Measurements from ENCODE around the gene ATF3.

The ATF3 gene

DNA sequence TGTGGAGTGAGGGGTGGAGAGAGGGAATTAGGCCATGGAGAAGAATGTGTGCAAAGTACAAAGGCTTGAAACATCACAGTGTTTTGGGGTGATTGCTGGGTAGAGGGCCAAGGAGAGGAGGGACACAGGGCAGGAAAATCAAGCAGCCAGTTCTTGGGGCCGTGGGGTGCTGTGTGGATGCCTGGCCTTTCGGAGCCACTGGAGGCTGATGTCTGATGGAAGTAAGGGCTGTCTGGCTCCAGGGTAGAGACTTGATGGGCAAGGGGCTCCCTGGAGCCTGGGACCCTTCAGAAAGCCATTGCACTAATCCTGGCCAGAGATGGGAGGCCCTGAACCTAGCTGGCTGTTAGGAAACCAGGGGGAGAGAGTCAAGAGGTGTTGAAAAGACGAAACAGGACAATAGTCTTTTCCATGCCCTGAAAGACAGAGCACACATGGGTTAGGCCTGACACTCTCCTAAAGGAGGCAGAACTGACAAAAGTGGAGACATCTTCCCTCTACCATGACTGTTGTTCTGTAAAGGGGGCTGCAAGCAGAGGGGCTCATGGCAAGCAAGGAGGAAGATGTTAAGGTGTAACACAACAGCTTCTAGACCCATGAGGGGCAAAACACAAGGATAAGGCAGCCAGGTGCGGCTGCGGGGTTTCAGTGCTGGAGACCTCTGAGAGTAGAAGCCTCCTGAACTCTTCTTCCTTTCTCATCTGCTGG, 21.0 kb downstream of the ATF3 start:
- H3K27me3 ChIP-seq (ENCODE audit: insufficient read depth, low read length, poor library complexity, severe bottlenecking) = no peaks in the 10 kb centered on the region
- peak overlapping the region; percentile 47 for H2AFZ ChIP-seq (ENCODE audit: low read length)

DNA sequence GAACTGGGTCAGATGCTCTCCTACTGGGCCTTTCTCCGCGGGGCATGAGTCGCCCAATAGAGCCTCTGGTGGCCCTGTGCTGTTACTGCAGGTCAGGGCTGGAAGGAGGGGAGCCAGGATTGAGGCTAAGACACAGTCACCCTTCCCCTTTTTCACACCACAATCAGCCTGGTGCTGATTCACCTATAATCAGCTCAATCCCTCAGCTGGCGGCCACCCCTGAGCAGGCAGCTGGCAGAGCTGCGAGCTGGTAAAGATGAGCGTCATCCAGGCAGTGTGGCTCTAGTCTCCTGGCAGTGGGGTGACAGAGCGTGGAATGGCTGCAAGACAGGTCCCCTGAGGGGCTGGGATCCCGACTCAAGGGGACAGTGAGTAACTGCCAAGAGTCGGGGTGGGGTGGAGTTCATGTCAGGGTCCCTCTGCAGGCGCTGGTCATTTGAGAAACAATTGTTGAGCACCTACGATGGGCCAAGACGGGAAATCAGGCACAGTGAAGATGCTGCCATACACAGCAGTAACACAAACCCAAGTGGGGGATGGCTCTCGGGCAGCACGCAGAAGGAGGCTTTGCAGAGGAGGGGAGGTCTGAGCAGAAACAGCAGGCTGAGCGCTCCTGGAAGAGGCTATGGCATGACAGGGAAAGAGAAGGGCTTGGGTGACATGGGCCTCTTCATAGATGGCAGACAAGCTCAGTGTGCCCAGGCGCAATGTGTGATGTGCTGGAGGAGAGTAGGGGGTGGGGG, 21.8 kb downstream of the ATF3 start:
- H3K4me2 ChIP-seq (ENCODE audit: low read depth, low read length, poor library complexity, severe bottlenecking) = no peak overlapping the region

More for the DNA sequence above, 21.0 kb downstream of the ATF3 start:
- TF ChIP-seq, protein P1, sequence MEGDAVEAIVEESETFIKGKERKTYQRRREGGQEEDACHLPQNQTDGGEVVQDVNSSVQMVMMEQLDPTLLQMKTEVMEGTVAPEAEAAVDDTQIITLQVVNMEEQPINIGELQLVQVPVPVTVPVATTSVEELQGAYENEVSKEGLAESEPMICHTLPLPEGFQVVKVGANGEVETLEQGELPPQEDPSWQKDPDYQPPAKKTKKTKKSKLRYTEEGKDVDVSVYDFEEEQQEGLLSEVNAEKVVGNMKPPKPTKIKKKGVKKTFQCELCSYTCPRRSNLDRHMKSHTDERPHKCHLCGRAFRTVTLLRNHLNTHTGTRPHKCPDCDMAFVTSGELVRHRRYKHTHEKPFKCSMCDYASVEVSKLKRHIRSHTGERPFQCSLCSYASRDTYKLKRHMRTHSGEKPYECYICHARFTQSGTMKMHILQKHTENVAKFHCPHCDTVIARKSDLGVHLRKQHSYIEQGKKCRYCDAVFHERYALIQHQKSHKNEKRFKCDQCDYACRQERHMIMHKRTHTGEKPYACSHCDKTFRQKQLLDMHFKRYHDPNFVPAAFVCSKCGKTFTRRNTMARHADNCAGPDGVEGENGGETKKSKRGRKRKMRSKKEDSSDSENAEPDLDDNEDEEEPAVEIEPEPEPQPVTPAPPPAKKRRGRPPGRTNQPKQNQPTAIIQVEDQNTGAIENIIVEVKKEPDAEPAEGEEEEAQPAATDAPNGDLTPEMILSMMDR (conservative IDR thresholded peaks at IDR 0.05; ENCODE audit: low read length) = no peak
- TF ChIP-seq EZH2phosphoT487 (IDR thresholded peaks at IDR 0.05; ENCODE audit: borderline replicate concordance) = no peak
- Histone ChIP-seq H3K36me3 (ENCODE audit: insufficient read depth, low read length) (no peaks in the 10 kb centered on the region), H3K79me2 (ENCODE audit: insufficient read depth, low read length) (no peaks in the 10 kb centered on the region), H3K4me3 (ENCODE audit: low read length, poor library complexity, severe bottlenecking) (no peak overlapping the region), H3K9me2 (replicated peaks; ENCODE audit: low read depth, low read length) (no peaks in the 10 kb centered on the region), H3K9me3 (ENCODE audit: insufficient read depth, low read depth, low read length) (no peaks in the 10 kb centered on the region), H3K9ac (ENCODE audit: low read depth, low read length, poor library complexity, severe bottlenecking) (no peak overlapping the region), H3F3A (ENCODE audit: low read depth) (no peaks in the 10 kb centered on the region), H3K4me2 (ENCODE audit: low read depth, low read length, poor library complexity, severe bottlenecking) (no peak overlapping the region), H4K20me1 (ENCODE audit: insufficient read depth, low read length, poor library complexity, severe bottlenecking) (no peaks in the 10 kb centered on the region), H3K4me1 (ENCODE audit: insufficient read depth, low read length, poor library complexity, severe bottlenecking) (peaks cover 25% of the 10 kb centered on the region)

DNA sequence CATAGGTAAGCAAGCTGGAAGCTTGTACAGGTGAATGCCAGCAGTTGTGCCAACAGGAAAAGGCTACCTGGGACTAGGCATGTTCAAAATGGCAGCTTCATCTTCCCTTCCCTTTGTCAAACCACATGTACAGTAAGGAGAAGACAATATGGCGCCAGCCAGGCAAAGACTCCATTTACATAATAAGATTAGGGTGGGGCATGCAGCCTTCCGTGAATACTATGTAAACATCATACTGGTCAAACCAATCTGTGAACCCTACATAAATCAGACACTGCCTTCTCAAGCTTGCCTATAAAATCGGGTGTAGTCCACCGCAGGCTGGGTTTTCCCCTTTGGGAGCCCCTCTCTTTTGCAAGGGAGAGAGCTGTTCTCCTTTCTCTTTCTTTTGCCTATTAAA, 24.6 kb downstream of the ATF3 start:
- no peak overlapping the region for H2AFZ ChIP-seq (ENCODE audit: low read length)
- no peaks in the 10 kb centered on the region for H3K27me3 ChIP-seq (ENCODE audit: insufficient read depth, low read length, poor library complexity, severe bottlenecking)

More for the DNA sequence above, 21.8 kb downstream of the ATF3 start:
- no peak overlapping the region for H3K4me3 ChIP-seq (ENCODE audit: low read length, poor library complexity, severe bottlenecking)
- peaks cover 2% of the 10 kb centered on the region; the same call in 1 of the 2 replicates for H3F3A ChIP-seq (ENCODE audit: low read depth)
- no peak overlapping the region for H3K9ac ChIP-seq (ENCODE audit: low read depth, low read length, poor library complexity, severe bottlenecking)
- H3K79me2 ChIP-seq (ENCODE audit: insufficient read depth, low read length) = no peaks in the 10 kb centered on the region
- no peaks in the 10 kb centered on the region for H4K20me1 ChIP-seq (ENCODE audit: insufficient read depth, low read length, poor library complexity, severe bottlenecking)
- H3K9me3 ChIP-seq (ENCODE audit: insufficient read depth, low read depth, low read length) = no peaks in the 10 kb centered on the region
- H3K36me3 ChIP-seq (ENCODE audit: insufficient read depth, low read length) = no peaks in the 10 kb centered on the region
- no peaks in the 10 kb centered on the region for H3K27me3 ChIP-seq (ENCODE audit: insufficient read depth, low read length, poor library complexity, severe bottlenecking)
- H2AFZ ChIP-seq (ENCODE audit: low read length) = peak overlapping the region; percentile 47
- no peaks in the 10 kb centered on the region for H3K9me2 ChIP-seq (replicated peaks; ENCODE audit: low read depth, low read length)
- no peak for TF ChIP-seq EZH2phosphoT487 (IDR thresholded peaks at IDR 0.05; ENCODE audit: borderline replicate concordance)
- TF ChIP-seq, protein P1 (conservative IDR thresholded peaks at IDR 0.05; ENCODE audit: low read length) = peak; percentile 81
- peaks cover 32% of the 10 kb centered on the region for H3K4me1 ChIP-seq (ENCODE audit: insufficient read depth, low read length, poor library complexity, severe bottlenecking)

More for the DNA sequence above, 24.6 kb downstream of the ATF3 start:
- peaks cover 57% of the 10 kb centered on the region for H3K4me1 ChIP-seq (ENCODE audit: insufficient read depth, low read length, poor library complexity, severe bottlenecking)
- H3K36me3 ChIP-seq (ENCODE audit: insufficient read depth, low read length) = no peaks in the 10 kb centered on the region
- H3F3A ChIP-seq (ENCODE audit: low read depth) = peaks cover 18% of the 10 kb centered on the region
- no peaks in the 10 kb centered on the region for H3K79me2 ChIP-seq (ENCODE audit: insufficient read depth, low read length)
- no peaks in the 10 kb centered on the region for H4K20me1 ChIP-seq (ENCODE audit: insufficient read depth, low read length, poor library complexity, severe bottlenecking)
- H3K9me3 ChIP-seq (ENCODE audit: insufficient read depth, low read depth, low read length) = no peaks in the 10 kb centered on the region
- no peaks in the 10 kb centered on the region for H3K9me2 ChIP-seq (replicated peaks; ENCODE audit: low read depth, low read length)
- TF ChIP-seq EZH2phosphoT487 (IDR thresholded peaks at IDR 0.05; ENCODE audit: borderline replicate concordance) = no peak
- TF ChIP-seq, protein P1 (conservative IDR thresholded peaks at IDR 0.05; ENCODE audit: low read length) = no peak
- H3K4me2 ChIP-seq (ENCODE audit: low read depth, low read length, poor library complexity, severe bottlenecking) = no peak overlapping the region
- H3K4me3 ChIP-seq (ENCODE audit: low read length, poor library complexity, severe bottlenecking) = no peak overlapping the region
- no peak overlapping the region for H3K9ac ChIP-seq (ENCODE audit: low read depth, low read length, poor library complexity, severe bottlenecking)

Data from Loucy (cell line).